Activated B cell treated with CpG ODN at 0.5 μM for 24 hours (primary cell): ENCODE data around the gene NCF2. TPM values are rescaled to one million over a fixed set of nuclear protein-coding genes. Genes with fewer than 3 reads are reported as not detected.

ENCODE experiments used
- ATAC-seq: fragments of 200-7000 bp; cut with Tn5 transposase; one replicate; pipeline ENCODE4 v1.10.0; 2021; ENCODE audit warnings: low read depth, mild to moderate bottlenecking, moderate library complexity
- CTCF ChIA-PET: fragments of 350-600 bp; sonication (Branson Sonifier 250); formaldehyde crosslinking; loops from one replicate; lab custom pipeline; 2021; ENCODE audit warnings: antibody characterized with exemption; lab: Charles Lee
- POLR2A ChIA-PET: fragments of 350-600 bp; sonication (Branson Sonifier 250); formaldehyde crosslinking; loops from one replicate; lab custom pipeline; 2021; ENCODE audit warnings: antibody characterized with exemption; lab: Charles Lee
- DNase-seq: peaks from one replicate; pipeline ENCODE4 v3.0.0; 2022
- H3K27ac Mint-ChIP-seq: one replicate; pipeline ENCODE4 v1.8.0; 2020; ENCODE audit warnings: mixed read lengths
- H3K27me3 Mint-ChIP-seq: one replicate; pipeline ENCODE4 v1.8.0; 2021; ENCODE audit warnings: mixed read lengths
- H3K36me3 Mint-ChIP-seq: one replicate; pipeline ENCODE4 v1.8.0; 2021; ENCODE audit warnings: low read depth, mixed read lengths
- H3K4me1 Mint-ChIP-seq: one replicate; pipeline ENCODE4 v1.8.0; 2021; ENCODE audit warnings: mixed read lengths
- H3K4me3 Mint-ChIP-seq: one replicate; pipeline ENCODE4 v1.8.0; 2020; ENCODE audit warnings: mild to moderate bottlenecking, mixed read lengths
- H3K9me3 Mint-ChIP-seq: one replicate; pipeline ENCODE4 v1.8.0; 2020; ENCODE audit warnings: mixed read lengths
- intact Hi-C: fragments of 100-400 bp; cut with micrococcal nuclease; formaldehyde crosslinking; loops from one replicate; pipeline ENCODE4 v1.15.1; 2024
- total RNA-seq: library from RNA; stranded (reverse); gene quantifications from 2 replicates; pipeline ENCODE4 v1.2.3, GENCODE V29; 2022
- TF ChIP-seq, protein P1 (sequence below): fragments of 200-600 bp; IDR thresholded peaks from one replicate; pipeline ENCODE4 v1.8.0; 2022; ENCODE audit warnings: antibody characterized with exemption, mild to moderate bottlenecking

The NCF2 gene
- total RNA-seq, 1 donor from 2014 or later: 101 TPM

DNA sequence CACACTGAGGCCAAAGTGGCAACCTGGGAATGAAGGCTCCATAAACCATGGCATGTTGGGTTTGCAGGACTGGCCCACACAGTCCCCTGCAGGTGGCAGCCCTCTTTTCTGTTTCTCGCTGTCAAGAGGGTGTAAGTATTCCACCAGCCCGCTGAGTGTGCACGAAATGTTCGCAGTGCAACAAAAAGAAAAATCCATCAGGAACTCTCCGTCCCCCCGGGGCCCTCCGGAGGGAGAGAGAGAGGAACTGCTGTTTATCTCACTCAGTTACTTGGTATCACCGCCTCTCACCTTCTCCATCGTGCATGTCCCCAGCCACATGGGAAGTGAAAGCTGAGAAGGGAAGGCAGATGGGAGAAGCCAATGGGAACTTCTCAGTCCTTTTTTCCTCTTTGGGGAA is 38.3 kb downstream of the NCF2 start:
- ChIA-PET CTCF (no interaction called here), POLR2A (no interaction called here)
- H3K36me3 Mint-ChIP-seq: peaks cover 88% of the 10 kb centered on the region
- no peak overlapping the region for H3K4me3 Mint-ChIP-seq
- H3K9me3 Mint-ChIP-seq: no peaks in the 10 kb centered on the region
- peaks cover 37% of the 10 kb centered on the region for H3K4me1 Mint-ChIP-seq
- DNase-seq (no peak), ATAC-seq (no peak)
- H3K27me3 Mint-ChIP-seq: no peaks in the 10 kb centered on the region
- intact Hi-C loops: no loop called here
- no peak overlapping the region for H3K27ac Mint-ChIP-seq
- TF ChIP-seq, protein P1, sequence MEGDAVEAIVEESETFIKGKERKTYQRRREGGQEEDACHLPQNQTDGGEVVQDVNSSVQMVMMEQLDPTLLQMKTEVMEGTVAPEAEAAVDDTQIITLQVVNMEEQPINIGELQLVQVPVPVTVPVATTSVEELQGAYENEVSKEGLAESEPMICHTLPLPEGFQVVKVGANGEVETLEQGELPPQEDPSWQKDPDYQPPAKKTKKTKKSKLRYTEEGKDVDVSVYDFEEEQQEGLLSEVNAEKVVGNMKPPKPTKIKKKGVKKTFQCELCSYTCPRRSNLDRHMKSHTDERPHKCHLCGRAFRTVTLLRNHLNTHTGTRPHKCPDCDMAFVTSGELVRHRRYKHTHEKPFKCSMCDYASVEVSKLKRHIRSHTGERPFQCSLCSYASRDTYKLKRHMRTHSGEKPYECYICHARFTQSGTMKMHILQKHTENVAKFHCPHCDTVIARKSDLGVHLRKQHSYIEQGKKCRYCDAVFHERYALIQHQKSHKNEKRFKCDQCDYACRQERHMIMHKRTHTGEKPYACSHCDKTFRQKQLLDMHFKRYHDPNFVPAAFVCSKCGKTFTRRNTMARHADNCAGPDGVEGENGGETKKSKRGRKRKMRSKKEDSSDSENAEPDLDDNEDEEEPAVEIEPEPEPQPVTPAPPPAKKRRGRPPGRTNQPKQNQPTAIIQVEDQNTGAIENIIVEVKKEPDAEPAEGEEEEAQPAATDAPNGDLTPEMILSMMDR: no peak

DNA sequence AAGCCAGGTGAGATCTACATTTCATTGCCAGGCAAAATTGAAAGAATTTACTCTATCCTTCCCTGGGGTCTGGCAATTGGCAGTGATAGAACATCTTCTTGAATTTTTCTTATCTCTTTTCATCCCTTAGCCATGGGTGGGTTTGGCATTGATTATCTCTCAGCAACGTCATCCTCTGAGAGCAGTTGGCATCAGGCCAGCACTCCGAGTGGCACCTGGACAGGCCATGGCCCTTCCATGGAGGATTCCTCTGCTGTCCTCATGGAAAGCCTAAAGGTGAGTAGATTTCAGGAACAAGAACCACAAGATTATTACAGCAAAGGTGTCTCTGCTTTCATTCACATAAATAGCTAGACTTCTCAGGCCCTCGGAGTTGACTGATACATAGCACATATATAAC is 39.3 kb downstream of the NCF2 start:
- ATAC-seq (no peak), DNase-seq (no peak)
- H3K4me3 Mint-ChIP-seq: no peak overlapping the region
- TF ChIP-seq, protein P1: no peak
- ChIA-PET CTCF (interaction anchor here (0.6 kb wide), 1 partner anchor 380 kb away, joined by 3 read pairs; no protein-coding TSS in a partner anchor), POLR2A (no interaction called here)
- peaks cover 91% of the 10 kb centered on the region for H3K36me3 Mint-ChIP-seq
- no peaks in the 10 kb centered on the region for H3K27me3 Mint-ChIP-seq
- H3K27ac Mint-ChIP-seq: no peak overlapping the region
- intact Hi-C loops: no loop called here
- H3K4me1 Mint-ChIP-seq: peaks cover 42% of the 10 kb centered on the region
- no peaks in the 10 kb centered on the region for H3K9me3 Mint-ChIP-seq

DNA sequence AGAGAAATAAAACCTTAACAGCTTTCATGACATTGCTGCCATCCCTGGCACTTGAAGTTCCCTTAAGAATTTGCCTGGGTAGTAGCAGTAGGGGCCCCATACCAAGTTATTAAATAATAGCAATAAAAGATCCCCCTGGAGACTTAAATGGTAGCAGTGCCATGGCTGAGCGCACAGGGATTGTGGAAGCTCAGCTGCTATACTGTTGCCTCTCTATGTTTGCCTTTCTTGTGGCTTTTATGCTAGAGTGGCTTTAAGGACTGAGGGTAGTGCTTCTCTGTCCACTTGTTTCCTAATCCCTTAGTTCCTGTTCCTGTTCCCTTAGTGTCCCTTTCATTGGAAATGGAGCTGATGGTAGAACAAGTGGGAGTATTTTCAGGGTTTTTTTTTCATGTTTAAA is 42.1 kb downstream of the NCF2 start:
- CTCF ChIA-PET: interaction anchor here (0.7 to 2.0 kb wide), 4 partner anchors 32 to 137 kb away, joined by 3 to 5 read pairs (median 4); no protein-coding TSS in a partner anchor
- intact Hi-C loops: loop anchor here (10.0 kb wide), 1 partner anchor 583 kb away; no protein-coding TSS in a partner anchor
- DNase-seq: no peak

DNA sequence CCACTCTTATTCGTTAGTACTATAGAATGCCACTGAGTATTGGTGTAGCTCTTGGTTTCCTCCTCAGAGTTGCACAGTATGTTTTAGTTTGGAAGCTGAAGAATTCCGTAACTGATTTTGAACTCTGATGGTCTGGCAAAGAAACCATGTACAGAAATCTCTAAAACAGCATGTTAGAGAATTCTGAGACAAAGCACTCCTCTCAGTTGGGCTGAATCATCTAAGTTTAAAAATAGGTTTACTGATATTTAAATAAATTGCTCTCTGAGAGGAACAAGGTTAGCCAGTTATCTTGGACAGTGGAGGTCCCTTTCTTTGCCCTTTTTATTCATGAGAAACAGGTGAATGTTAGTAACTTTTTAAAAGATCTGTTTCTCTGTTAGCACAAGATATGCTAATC is 43.8 kb downstream of the NCF2 start:
- CTCF ChIA-PET: no interaction called here
- peaks cover 89% of the 10 kb centered on the region for H3K36me3 Mint-ChIP-seq

More for the DNA sequence above, 42.1 kb downstream of the NCF2 start:
- Mint-ChIP-seq H3K36me3 (peaks cover 93% of the 10 kb centered on the region), H3K4me1 (peaks cover 30% of the 10 kb centered on the region), H3K9me3 (no peaks in the 10 kb centered on the region), H3K4me3 (no peak overlapping the region), H3K27ac (no peak overlapping the region), H3K27me3 (no peaks in the 10 kb centered on the region)
- peak; percentile 72 for ATAC-seq
- POLR2A ChIA-PET: interaction anchor here (0.5 to 1.2 kb wide), 2 partner anchors 42 to 76 kb away, joined by 3 read pairs; partner anchors contain the start of genes NCF2 and SMG7
- TF ChIP-seq, protein P1: no peak

More for the DNA sequence above, 43.8 kb downstream of the NCF2 start:
- peaks cover 30% of the 10 kb centered on the region for H3K4me1 Mint-ChIP-seq
- ATAC-seq: no peak
- intact Hi-C loops: loop anchor here (10.0 kb wide), 1 partner anchor 582 kb away; no protein-coding TSS in a partner anchor
- no peak for DNase-seq
- POLR2A ChIA-PET: interaction anchor here (1.5 kb wide), 1 partner anchor 74 kb away, joined by 4 read pairs; the partner anchor contains the start of gene SMG7
- no peaks in the 10 kb centered on the region for H3K27me3 Mint-ChIP-seq
- no peaks in the 10 kb centered on the region for H3K9me3 Mint-ChIP-seq
- TF ChIP-seq, protein P1: no peak
- H3K27ac Mint-ChIP-seq: no peak overlapping the region
- H3K4me3 Mint-ChIP-seq: no peak overlapping the region
